ENCODE data around the gene LNP1.
"Not testable (repeated sequence)": the region's sequence is repeated elsewhere in the genome, so short reads cannot be mapped to it uniquely, and the experiment has no call there.

The LNP1 gene

GRCh38 chr3:100400780-100401673 is at the start of gene LNP1, which contains the start of gene TOMM70:
LNP1 (plus strand) TSS chr3:100401539; CDS start chr3:100429730, 28,191 bp downstream.
TOMM70 (minus strand) TSS chr3:100401089; CDS start chr3:100400949, 140 bp downstream.
- peak; percentile 93 for DNase-seq

- DNase-seq = not testable (repeated sequence)
Measured at GRCh38 chr3:100351770-100352169, 49.6 kb upstream of the LNP1 start.

- DNase-seq = no peak
Measured at GRCh38 chr3:100352296-100353231, 48.8 kb upstream of the LNP1 start.

- DNase-seq = no peak
Measured at GRCh38 chr3:100354850-100355249, 46.5 kb upstream of the LNP1 start.

GRCh38 chr3:100358413-100358812 is 42.9 kb upstream of the LNP1 start:
- no peak for DNase-seq

GRCh38 chr3:100359035-100359434 is 42.3 kb upstream of the LNP1 start:
- DNase-seq = no peak

GRCh38 chr3:100360757-100361496 is 40.4 kb upstream of the LNP1 start:
- DNase-seq = no peak

GRCh38 chr3:100361897-100362296 is 39.4 kb upstream of the LNP1 start:
- DNase-seq = no peak

GRCh38 chr3:100364421-100364820 is 36.9 kb upstream of the LNP1 start:
- DNase-seq = no peak

GRCh38 chr3:100366424-100366823 is 34.9 kb upstream of the LNP1 start:
- DNase-seq = no peak

- no peak for DNase-seq
Measured at GRCh38 chr3:100368441-100368840, 32.9 kb upstream of the LNP1 start.

- no peak for DNase-seq
Measured at GRCh38 chr3:100370756-100371155, 30.6 kb upstream of the LNP1 start.

GRCh38 chr3:100374521-100374920 is 26.8 kb upstream of the LNP1 start:
- no peak for DNase-seq

- no peak for DNase-seq
Measured at GRCh38 chr3:100376301-100376700, 25.0 kb upstream of the LNP1 start.

GRCh38 chr3:100384733-100385525 is 16.4 kb upstream of the LNP1 start:
- no peak for DNase-seq

- DNase-seq = no peak
Measured at GRCh38 chr3:100386437-100387074, 14.8 kb upstream of the LNP1 start.

GRCh38 chr3:100389025-100389424 is 12.3 kb upstream of the LNP1 start:
- DNase-seq = no peak

- DNase-seq = no peak
Measured at GRCh38 chr3:100395679-100396431, 5.5 kb upstream of the LNP1 start.

GRCh38 chr3:100396967-100397366 is 4.4 kb upstream of the LNP1 start:
- DNase-seq = no peak

- DNase-seq = no peak
Measured at GRCh38 chr3:100399341-100400071, 1.8 kb upstream of the LNP1 start.
